GM13976 (cell line): Measurements from ENCODE around the gene MAN2A1.
"Not testable (repeated sequence)": the region's sequence is repeated elsewhere in the genome, so short reads cannot be mapped to it uniquely, and the experiment has no call there.

Experiments used
- DNase-seq: peaks from one replicate; pipeline ENCODE4 v3.0.0; 2012; ENCODE audit warnings: low spot score
- in situ Hi-C: fragments of 300-500 bp; cut with MboI; formaldehyde crosslinking; loops from one replicate; pipeline ENCODE4 v1.12.0; 2022; ENCODE audit warnings: low sequenced_read_pairs, mixed read lengths, inconsistent platforms; ENCODE audit not compliant: unreplicated experiment
- TF ChIP-seq, protein P1 (sequence below): IDR thresholded peaks from 2 replicates; pipeline ENCODE4 v1.5.1; 2012; ENCODE audit warnings: borderline replicate concordance, mild to moderate bottlenecking; ENCODE audit not compliant: insufficient read depth; ENCODE audit errors: extremely low read depth, missing control alignments, control extremely low read depth

The MAN2A1 gene

DNA sequence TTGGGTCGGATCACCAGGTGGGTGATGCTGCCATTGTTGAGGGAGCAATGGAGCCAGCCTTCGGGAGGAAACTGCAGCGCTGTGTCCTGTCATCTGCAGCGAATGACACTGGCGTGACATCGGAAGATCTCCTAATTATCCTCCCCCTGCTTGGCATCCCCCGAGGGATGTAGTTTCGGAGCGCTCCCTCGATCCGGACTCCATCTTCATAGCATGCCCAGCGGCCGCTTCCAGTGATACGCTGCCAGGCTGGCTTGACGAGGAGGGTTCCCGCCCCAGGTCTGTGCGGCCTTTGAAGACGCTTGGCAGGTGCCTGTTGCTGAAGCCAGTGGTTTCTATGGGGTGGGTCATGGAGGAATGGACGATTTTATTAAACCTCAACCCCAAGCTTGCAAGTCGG, 194.9 kb downstream of the MAN2A1 start:
- in situ Hi-C loops = no loop called here
- TF ChIP-seq, protein P1, sequence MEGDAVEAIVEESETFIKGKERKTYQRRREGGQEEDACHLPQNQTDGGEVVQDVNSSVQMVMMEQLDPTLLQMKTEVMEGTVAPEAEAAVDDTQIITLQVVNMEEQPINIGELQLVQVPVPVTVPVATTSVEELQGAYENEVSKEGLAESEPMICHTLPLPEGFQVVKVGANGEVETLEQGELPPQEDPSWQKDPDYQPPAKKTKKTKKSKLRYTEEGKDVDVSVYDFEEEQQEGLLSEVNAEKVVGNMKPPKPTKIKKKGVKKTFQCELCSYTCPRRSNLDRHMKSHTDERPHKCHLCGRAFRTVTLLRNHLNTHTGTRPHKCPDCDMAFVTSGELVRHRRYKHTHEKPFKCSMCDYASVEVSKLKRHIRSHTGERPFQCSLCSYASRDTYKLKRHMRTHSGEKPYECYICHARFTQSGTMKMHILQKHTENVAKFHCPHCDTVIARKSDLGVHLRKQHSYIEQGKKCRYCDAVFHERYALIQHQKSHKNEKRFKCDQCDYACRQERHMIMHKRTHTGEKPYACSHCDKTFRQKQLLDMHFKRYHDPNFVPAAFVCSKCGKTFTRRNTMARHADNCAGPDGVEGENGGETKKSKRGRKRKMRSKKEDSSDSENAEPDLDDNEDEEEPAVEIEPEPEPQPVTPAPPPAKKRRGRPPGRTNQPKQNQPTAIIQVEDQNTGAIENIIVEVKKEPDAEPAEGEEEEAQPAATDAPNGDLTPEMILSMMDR = no peak
- no peak for DNase-seq

DNA sequence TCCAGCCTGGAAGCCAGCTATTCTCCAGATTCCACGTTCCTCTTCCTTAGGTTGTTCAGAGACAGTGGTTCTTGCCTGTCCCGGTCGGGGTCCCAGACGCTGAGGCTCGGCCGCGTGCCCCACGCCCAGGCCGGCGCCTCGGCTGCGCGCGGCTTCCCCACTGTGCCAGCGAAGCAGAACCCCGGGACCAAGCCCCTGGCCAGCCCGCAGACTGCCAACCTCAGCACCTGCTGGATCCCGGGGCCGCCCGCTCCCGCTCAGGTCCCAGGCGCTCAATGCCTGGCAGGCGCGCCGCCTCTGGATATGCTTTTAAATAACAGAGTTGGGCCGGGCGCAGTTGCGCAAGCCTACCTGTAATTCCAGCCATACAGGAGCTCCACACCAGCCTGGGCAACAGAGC, 195.5 kb downstream of the MAN2A1 start:
- no peak for DNase-seq
- in situ Hi-C loops = no loop called here
- TF ChIP-seq, protein P1 = no peak

DNA sequence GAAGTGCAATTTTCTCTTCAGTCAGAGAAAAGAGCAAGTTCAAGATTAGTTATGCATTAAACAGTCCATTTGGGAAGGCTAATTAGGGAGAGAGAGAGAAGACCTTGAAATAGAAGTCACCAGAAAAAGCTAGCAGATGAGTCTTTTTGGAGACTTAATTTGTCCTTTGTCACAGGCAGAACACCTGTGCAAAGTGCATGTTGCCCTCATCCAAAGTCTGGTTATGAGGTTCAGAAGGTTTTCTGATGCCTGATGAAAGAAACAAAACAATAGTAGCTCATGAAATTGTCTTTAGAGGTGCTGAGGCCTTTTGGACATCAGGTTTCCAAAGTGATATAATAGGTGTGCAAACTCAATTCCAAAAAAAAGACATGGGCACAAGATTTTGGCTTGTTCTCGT, 199.3 kb downstream of the MAN2A1 start:
- DNase-seq = no peak

DNA sequence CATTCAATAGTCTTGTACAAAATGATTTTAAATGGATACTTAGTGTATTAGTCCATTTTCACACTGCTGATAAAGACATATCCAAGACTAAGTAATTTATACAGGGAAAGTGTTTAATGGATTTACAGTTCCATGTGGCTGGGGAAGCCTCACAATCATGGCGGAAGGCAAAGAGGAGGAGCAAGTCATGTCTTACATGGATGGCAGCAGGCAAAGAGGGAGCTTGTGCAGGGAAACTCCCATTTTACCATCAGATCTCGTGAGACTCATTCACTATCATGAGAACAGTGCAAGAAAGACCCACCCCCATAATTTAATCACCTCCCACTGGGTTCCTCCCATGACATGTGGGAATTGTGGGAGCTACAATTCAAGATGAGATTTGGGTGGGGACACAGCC, 203.5 kb downstream of the MAN2A1 start:
- DNase-seq, in situ Hi-C loops: not testable (repeated sequence)

More for the DNA sequence above, 199.3 kb downstream of the MAN2A1 start:
- in situ Hi-C loops = no loop called here
- TF ChIP-seq, protein P1 = no peak

DNA sequence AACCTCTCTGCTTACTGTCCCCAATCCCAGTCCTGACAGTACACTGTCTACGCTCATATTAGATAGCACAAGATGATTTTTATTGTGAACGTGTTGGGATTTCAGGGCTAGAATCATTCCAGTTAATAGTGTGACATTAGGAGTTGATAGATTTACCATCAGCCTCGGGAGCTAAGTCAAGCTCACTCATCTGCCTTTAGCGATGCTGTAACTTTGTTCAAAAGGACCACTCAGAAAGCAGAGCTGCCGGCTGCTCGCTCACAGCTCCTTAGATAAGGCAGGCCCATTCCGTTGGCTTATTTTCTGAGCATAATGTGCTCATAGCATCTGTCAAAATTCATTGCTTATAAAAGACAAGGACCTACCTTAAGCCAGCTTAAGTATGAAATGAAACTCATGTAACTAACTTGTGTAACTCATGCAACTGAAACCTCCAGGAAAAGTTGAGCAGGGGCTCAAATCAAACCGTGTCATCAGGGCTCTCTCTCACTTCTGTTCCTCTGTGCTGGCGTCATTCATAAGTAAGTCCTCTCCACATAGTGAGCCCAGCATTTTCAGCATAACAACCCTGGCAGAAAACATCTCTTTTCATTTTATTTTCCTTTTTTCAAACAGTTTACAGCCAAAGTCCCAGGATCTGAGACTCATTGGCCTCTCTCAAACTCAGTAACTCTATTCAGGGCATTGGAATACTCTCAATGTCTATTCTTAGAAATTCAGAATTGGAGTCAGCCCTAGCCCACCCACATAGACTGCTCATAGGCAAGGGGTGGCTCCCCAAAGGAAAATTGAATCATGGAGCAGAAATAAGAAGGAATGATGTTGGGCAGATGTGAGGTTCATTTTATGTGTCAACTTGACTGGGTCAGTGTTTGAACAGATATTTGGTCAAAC, 208.8 kb downstream of the MAN2A1 start:
- no peak for DNase-seq
- TF ChIP-seq, protein P1 = no peak
- in situ Hi-C loops = no loop called here

DNA sequence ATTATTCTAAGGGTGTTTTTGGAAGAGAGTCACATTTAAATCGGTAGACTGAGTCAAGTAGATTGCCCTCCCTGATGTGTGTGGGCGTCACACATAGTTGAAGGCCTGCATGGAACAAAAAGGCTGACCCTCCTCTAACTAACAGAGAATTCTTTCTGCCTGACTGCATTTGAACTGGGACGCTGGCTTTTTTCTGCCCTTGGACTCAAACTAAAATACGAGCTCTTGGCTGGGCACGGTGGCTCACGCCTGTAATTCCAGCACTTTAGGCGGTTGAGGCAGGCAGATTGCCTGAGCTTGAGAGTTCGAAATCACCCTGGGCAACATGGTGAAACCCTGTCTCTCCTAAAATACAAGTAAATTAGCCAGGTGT, 209.4 kb downstream of the MAN2A1 start:
- TF ChIP-seq, protein P1 = no peak
- in situ Hi-C loops = no loop called here
- no peak for DNase-seq

DNA sequence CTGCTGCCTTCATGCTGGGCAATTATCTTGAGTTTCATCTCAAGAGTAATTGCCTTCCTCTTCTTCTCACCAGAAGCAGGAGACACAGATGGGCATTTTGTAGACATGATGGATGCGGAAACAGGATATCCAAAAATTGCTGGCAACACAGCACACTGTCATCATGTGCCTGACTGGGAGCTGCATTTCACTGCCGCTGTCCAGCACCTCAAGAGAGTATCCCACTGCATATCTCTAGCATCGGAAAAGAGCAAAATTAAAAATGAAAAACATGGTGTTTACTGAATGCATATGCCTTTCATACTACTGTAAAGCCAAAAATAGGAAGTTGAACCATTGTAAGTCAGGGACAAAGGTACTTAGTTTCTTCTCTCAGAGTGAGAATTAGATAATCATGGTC, 210.7 kb downstream of the MAN2A1 start:
- no peak for DNase-seq
- in situ Hi-C loops = no loop called here
- TF ChIP-seq, protein P1 = no peak
